ENCODE measurements around the gene HOXB5.

Gene HOXB5

GRCh38 chr17:48582750-48583069 is 10.9 kb downstream of the HOXB5 start:
- peaks cover 95% of the 10 kb centered on the region for H3K27me3 Mint-ChIP-seq
- no peak for ATAC-seq
- no peak overlapping the region for H3K27ac Mint-ChIP-seq
- H3K4me3 Mint-ChIP-seq: no peak overlapping the region
- H3K36me3 Mint-ChIP-seq: no peaks in the 10 kb centered on the region
- no peaks in the 10 kb centered on the region for H3K9me3 Mint-ChIP-seq
- peaks cover 29% of the 10 kb centered on the region for H3K4me1 Mint-ChIP-seq

DNA sequence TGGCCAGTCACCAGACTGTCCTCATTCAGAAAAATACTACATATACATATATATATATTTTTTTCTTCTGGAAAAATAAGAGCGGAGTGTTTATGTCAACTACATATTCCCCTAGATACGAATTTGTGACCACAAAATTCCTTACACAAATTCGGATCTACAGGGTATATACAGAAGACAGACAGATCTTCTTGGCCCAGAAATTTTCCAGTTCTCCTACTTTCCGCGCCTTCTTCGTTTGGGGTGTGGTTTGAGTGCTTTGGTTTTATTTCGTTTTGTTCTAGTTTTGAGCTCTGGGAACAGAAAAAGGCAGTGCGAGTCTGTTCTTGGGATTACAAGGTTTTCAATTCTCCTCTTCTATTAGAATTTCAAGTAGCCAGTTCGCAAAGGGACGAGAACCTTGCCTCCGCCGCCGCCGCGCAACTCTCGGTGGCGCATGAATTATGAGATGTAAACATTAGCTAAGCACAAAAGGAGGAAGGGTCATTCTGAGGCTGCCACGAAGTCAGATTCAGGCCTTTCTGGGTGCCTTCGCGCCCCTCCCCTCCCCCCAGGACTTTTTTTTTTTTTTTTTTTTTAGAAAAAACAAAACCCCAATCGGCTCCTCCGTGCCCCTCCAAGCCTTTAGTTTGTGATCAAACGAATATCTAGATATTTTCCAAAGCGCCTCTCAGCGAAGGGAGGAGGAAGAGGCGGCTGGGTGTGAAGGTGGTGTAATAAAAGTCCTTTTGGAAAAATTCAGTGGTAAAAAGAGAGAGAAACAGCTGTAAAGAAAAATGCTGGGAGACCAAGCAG is 13.6 kb downstream of the HOXB5 start:
- Mint-ChIP-seq H3K4me3 (peak overlapping the region; percentile 8), H3K36me3 (no peaks in the 10 kb centered on the region), H3K9me3 (no peaks in the 10 kb centered on the region), H3K27ac (no peak overlapping the region), H3K4me1 (peaks cover 18% of the 10 kb centered on the region), H3K27me3 (peaks cover 75% of the 10 kb centered on the region)
- ATAC-seq: no peak

DNA sequence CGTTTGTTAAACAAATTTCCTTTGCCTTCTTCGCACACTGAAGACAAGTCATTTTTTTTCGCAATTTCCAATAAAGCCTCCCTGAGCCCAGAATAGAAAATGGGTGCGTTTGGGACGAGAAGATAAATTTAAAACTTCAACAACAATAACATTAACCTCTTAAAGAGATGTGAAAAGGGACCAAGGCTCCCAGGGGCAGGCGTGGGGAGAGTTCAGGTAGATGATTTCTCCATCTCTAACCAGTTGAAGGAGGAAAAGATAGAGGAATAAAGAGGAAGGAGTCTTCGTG is 14.2 kb downstream of the HOXB5 start:
- Mint-ChIP-seq H3K36me3 (no peaks in the 10 kb centered on the region), H3K4me1 (peaks cover 15% of the 10 kb centered on the region), H3K9me3 (no peaks in the 10 kb centered on the region), H3K4me3 (no peak overlapping the region), H3K27me3 (peaks cover 74% of the 10 kb centered on the region), H3K27ac (no peak overlapping the region)
- no peak for ATAC-seq

- peak overlapping the region; percentile 73 for H3K4me3 Mint-ChIP-seq
- H3K4me1 Mint-ChIP-seq: peaks cover 15% of the 10 kb centered on the region
- H3K27ac Mint-ChIP-seq: no peak overlapping the region
- ATAC-seq: peak; percentile 49
- peaks cover 73% of the 10 kb centered on the region for H3K27me3 Mint-ChIP-seq
- no peaks in the 10 kb centered on the region for H3K36me3 Mint-ChIP-seq
- no peaks in the 10 kb centered on the region for H3K9me3 Mint-ChIP-seq
Measured at GRCh38 chr17:48578616-48579470, 14.7 kb downstream of the HOXB5 start.

- H3K4me3 Mint-ChIP-seq: peak within 1 kb of the TSS; percentile 73
- ATAC-seq: peak; percentile 62
- H3K36me3 Mint-ChIP-seq: no peaks in the 10 kb centered on the region
- H3K4me1 Mint-ChIP-seq: peaks cover 15% of the 10 kb centered on the region
- peaks cover 65% of the 10 kb centered on the region for H3K27me3 Mint-ChIP-seq
- H3K9me3 Mint-ChIP-seq: no peaks in the 10 kb centered on the region
- H3K27ac Mint-ChIP-seq: no peak within 1 kb of the TSS
Measured at GRCh38 chr17:48577946-48578615, 15.5 kb downstream of the HOXB5 start, which contains the start of gene HOXB4. Gene HOXB4 (minus strand): TSS chr17:48578350. CDS start chr17:48578319, 31 bp downstream.

DNA sequence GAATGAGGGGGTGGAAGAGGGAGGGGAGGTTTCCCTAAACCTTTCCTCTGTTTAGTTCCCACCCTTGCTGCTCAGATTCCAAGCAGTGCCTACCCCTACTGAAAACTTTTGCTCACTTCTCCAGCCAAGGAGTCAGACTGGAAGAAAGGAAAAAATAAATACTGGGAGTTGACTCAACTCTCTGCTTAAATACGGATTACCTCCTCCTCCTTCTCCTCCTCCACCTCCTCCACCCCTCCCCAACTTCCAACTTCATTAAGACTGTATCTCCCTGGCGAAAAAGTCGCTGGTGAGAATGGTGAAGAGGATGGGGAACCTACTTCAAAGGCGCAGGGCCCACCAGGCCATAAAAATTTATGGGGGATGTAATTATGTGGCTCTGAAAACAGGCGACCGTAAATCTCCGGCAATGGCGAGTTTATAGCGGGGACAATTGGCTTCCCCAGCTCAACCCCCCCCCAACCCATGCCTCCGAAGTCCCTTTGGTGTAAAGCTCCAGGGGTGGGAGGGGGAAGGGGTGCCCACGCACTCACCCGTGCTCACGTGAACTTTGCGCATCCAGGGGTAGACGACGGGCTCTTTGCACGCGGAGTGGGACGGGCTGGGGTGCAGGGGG is 16.1 kb downstream of the HOXB5 start:
- ATAC-seq: peak; percentile 28
- Mint-ChIP-seq H3K4me1 (peaks cover 15% of the 10 kb centered on the region), H3K36me3 (no peaks in the 10 kb centered on the region), H3K4me3 (peak overlapping the region; percentile 62), H3K27me3 (peaks cover 59% of the 10 kb centered on the region), H3K9me3 (no peaks in the 10 kb centered on the region), H3K27ac (no peak overlapping the region)

DNA sequence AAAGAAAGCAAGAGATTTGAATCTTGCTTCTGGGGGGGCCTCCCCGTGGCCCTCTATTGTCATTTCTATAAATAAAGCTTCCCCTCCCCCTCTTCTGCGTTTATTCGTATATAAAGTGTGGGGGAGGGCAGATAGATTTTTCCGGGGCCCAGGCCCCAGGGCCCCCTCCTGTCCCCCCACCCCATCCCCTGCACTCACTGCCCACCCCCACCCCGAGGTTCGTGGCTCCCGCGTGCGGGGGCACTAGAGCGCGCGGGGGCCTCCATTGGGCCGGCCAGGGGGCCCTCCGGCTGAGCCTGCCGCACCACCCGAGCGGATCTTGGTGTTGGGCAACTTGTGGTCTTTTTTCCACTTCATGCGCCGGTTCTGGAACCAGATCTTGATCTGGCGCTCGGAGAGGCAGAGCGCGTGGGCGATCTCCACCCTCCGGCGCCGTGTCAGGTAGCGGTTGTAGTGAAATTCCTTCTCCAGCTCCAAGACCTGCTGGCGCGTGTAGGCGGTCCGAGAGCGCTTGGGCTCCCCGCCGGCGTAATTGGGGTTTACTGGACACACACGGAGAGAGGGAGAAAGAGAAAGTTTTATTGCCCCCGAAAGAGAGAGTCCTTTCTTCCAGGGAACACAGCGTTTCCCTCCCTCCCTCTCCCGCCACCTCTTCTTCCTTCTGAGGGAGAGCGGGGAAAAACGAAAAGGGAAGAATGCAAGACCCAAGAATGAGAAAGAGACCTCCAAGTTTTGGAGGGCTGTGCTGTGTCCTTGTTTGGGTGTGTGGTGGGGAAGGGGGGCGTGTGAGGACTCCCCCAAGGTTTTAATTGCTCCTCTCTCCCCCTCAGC is 16.9 kb downstream of the HOXB5 start:
- peak overlapping the region; percentile 11 for H3K4me3 Mint-ChIP-seq
- peaks cover 15% of the 10 kb centered on the region for H3K4me1 Mint-ChIP-seq
- no peaks in the 10 kb centered on the region for H3K9me3 Mint-ChIP-seq
- no peaks in the 10 kb centered on the region for H3K36me3 Mint-ChIP-seq
- H3K27me3 Mint-ChIP-seq: peaks cover 52% of the 10 kb centered on the region
- ATAC-seq: no peak
- H3K27ac Mint-ChIP-seq: no peak overlapping the region

- peaks cover 43% of the 10 kb centered on the region for H3K27me3 Mint-ChIP-seq
- H3K4me1 Mint-ChIP-seq: peaks cover 15% of the 10 kb centered on the region
- H3K9me3 Mint-ChIP-seq: no peaks in the 10 kb centered on the region
- H3K36me3 Mint-ChIP-seq: no peaks in the 10 kb centered on the region
- no peak for ATAC-seq
- H3K27ac Mint-ChIP-seq: no peak overlapping the region
- H3K4me3 Mint-ChIP-seq: no peak overlapping the region
Measured at GRCh38 chr17:48575673-48576478, 17.7 kb downstream of the HOXB5 start.

- H3K4me3 Mint-ChIP-seq: no peak overlapping the region
- H3K27me3 Mint-ChIP-seq: peaks cover 36% of the 10 kb centered on the region
- ATAC-seq: no peak
- H3K27ac Mint-ChIP-seq: no peak overlapping the region
- H3K4me1 Mint-ChIP-seq: peaks cover 15% of the 10 kb centered on the region
- H3K9me3 Mint-ChIP-seq: no peaks in the 10 kb centered on the region
- H3K36me3 Mint-ChIP-seq: no peaks in the 10 kb centered on the region
Measured at GRCh38 chr17:48575066-48575582, 18.5 kb downstream of the HOXB5 start.

GRCh38 chr17:48574505-48575065 is 19.0 kb downstream of the HOXB5 start:
- peaks cover 15% of the 10 kb centered on the region for H3K4me1 Mint-ChIP-seq

DNA sequence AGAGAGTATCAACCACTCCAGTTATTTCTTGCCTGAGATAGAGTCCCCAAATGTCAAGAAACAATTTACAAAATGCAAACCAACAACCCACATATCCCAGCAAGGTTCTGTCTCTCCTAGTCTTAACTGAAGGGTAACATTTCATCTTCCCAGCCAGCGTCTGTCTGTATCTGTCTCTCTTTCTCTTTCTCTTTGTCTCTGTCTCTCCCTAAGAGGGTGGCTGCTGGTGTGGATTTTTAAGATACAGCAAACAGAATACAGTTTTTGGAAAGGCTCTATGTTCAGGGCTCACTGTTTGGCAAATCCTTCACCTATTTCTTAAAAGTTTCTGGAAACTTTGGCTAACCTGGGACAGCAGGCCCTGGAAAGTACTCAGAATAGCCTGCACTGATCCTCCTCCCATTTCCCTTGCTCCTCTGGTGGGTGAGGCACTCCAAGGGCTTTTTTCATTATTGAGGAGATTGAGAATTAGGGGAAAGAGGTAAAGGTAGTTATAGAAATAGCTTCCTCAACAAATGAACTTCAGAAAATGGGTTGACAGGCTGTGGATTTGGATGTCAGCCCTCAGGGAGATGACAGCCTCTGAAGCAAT is 21.7 kb downstream of the HOXB5 start:
- H3K36me3 Mint-ChIP-seq: no peaks in the 10 kb centered on the region

More at GRCh38 chr17:48574505-48575065, 19.0 kb downstream of the HOXB5 start:
- Mint-ChIP-seq H3K4me3 (no peak overlapping the region), H3K36me3 (no peaks in the 10 kb centered on the region), H3K9me3 (no peaks in the 10 kb centered on the region), H3K27ac (no peak overlapping the region), H3K27me3 (peaks cover 30% of the 10 kb centered on the region)
- no peak for ATAC-seq

GRCh38 chr17:48571024-48571818 is 22.4 kb downstream of the HOXB5 start:
- Mint-ChIP-seq H3K9me3 (no peaks in the 10 kb centered on the region), H3K4me3 (no peak overlapping the region), H3K27ac (no peak overlapping the region), H3K27me3 (peaks cover 15% of the 10 kb centered on the region), H3K4me1 (peaks cover 6% of the 10 kb centered on the region), H3K36me3 (no peaks in the 10 kb centered on the region)
- ATAC-seq: no peak

More for the DNA sequence above, 21.7 kb downstream of the HOXB5 start:
- Mint-ChIP-seq H3K9me3 (no peaks in the 10 kb centered on the region), H3K27me3 (peaks cover 16% of the 10 kb centered on the region), H3K4me1 (peaks cover 6% of the 10 kb centered on the region), H3K27ac (no peak overlapping the region), H3K4me3 (no peak overlapping the region)
- ATAC-seq: no peak

All from stimulated activated memory B cell treated with anti-CD40 and anti-IgM and Interleukin-4, amounts not matched to agents 10 μg/mL and 1 μg/mL and 100 μg/mL, for 72 hours (primary cell).